ENCODE data around the gene CT47B1. TPM values are rescaled to one million over a fixed set of nuclear protein-coding genes. Genes with fewer than 3 reads are reported as not detected.
"Not testable (repeated sequence)": the region's sequence is repeated elsewhere in the genome, so short reads cannot be mapped to it uniquely, and the experiment has no call there.

CT47B1 gene
- polyA plus RNA-seq (ENCODE audit: insufficient read length) = not detected
- long read RNA-seq, donor 1 = 0 reads
- long read RNA-seq, donor 2 = 0 reads
- long read RNA-seq, donor 3 = 0 reads
- long read RNA-seq, donor 4 = 0 reads
- long read RNA-seq, donor 5 = 0 reads
- long read RNA-seq, donor 6 = 0 reads
- long read RNA-seq, donor 7 = 0 reads
- long read RNA-seq, donor 8 = 0 reads

- not testable (repeated sequence) for DNase-seq
Measured at GRCh38 chrX:120875766-120876165, at the start of gene CT47B1. Gene CT47B1 (minus strand): TSS chrX:120875866. CDS start chrX:120875670, 196 bp downstream.

DNA sequence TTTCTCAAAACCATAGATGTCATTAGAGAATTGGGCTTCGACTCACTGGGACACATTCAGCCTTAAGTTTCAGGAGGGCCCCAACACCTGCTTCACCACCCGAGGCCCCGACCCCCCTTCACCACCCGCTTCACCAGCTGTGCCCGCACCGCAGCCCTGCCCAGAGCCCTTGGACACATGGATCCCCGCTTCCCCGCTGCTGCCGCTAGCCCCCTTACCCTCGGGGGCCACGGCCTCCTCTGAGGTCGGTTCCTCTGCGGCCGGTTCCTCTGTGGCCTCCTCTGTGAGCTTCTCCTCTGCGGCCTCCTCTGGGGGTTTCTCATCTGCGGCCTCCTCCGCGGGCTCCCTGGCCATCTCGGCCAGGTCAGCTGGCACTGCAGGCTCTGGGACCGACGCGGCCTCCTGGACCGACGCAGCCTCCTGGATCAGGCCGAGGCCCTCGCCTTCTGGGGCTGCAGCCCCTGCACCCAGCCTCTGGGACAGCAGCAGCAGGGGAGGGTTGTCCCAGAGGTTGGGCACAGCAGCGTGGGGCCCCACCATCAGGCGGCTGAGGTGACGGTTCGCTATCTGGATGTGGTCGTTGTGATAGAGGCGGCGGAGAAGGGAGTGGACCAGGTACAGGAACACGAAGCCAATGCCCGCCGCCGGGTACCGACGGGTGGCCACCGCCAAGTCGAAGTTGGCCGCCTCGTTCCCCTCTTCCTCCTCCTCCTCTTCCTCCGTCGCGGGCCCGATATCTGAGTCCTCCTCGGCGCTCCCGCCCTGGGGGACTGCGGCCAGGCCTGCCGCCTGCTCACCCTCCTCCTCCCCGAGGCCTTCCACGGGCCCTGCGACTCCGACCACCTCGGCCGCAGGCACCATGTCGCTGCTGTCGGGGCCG lies 748 bp downstream of the CT47B1 start:
- no peak for DNase-seq

DNA sequence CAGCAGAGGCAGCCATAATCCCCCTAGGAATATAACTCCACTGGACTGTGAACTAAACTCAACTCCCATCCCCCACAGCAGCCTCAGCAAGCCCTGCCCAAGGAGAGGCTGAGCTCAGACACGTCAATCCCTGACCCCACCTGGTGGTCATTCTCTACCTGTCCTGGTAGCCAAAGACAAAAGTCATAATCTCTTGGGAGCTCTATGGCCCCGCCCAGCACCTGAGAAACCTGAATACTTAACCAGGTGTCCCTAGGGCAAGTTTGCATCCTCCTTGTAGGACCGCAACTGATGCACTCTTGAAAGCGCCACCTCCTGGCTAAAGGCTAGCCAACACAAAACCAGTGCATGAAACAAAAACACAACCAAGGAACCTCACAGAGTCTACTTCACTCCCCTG lies 18.4 kb downstream of the CT47B1 start:
- no peak for DNase-seq

GRCh38 chrX:120840827-120841226 lies 34.8 kb downstream of the CT47B1 start:
- DNase-seq = no peak

DNA sequence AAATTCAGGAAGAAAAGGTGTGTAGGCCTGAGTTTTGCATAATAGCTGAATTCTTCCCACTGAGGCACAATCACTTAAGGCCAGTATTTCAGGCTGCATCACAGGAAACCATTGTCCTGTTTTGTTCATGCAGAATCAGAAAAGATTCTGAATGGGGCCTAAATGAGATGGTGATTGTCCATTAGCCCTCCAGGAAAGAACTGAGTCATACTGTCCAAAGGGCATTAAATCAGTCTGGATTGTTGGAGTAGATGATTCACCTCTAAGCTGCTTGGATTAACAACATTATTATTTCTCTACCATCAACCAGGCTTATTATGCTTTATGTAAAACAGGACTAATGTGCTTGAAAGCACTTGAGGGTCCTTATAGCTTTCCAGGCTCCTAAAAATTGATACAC lies 36.2 kb downstream of the CT47B1 start:
- DNase-seq = no peak

GRCh38 chrX:120827213-120827612 lies 48.5 kb downstream of the CT47B1 start:
- not testable (repeated sequence) for DNase-seq

DNA sequence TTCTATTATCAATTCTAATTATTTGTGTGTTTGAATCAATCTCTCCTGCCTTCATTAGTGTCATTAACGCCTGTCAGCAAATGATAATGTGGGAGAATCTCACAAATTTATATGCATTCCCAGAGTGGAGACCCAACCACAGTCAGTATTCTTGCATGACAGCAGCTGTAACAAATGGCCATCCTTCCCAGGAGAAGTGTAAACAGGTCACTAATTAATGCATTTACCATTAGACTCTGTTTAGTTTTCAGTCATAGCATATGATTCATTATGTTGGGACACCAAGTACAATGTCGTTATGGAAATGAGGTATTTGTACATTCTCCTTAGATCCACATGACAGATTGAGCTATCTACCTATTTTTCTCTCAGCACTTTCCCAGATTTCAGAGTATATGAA lies 50.5 kb downstream of the CT47B1 start:
- DNase-seq = no peak

DNA sequence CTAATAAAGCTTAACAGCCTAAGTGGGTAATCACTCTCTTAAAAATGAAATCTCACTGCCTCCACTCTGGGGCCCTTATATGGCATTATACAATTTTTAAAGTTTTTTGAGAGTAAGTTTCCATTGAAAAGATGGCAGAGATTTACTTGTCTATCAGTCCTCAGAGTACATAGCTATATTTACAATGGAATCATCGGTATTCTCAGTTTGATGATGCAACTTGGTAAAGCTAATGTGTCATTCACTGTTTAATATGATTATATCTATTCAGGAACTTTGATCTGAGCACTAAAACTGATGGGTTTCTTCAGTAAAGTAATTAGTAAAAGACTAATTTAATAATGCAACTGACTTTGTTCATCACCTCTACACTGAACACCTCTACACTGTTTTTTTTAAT lies 51.6 kb downstream of the CT47B1 start:
- DNase-seq = no peak

DNA sequence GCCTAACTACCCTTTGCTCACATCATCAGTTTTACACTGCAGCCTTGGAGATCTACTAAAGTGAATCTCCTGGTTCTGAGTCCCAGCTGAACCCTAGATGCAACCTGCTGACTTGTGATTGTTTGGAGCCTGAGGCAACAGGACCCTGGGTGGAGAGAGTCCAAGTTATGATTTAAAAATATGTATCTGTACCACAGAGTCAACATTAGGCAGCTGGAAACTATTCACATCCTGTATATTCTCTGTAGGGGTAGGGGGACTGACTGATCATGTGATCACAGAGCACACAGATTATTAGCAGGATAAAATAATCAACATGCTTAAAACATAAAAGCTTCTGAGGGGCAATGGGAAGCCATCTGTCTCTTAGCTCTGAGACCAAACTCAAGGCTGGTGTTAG lies 52.1 kb downstream of the CT47B1 start:
- DNase-seq = no peak

Other genes with a start within 250 kb of the CT47B1 start
- gene C1GALT1C1, start 245.8 kb downstream of the CT47B1 start, polyA plus RNA-seq (ENCODE audit: insufficient read length) = 31.1 TPM
- gene CT47A11, start 61.3 kb upstream of the CT47B1 start, polyA plus RNA-seq (ENCODE audit: insufficient read length) = not detected
- not detected for gene CT47A10, start 66.2 kb upstream of the CT47B1 start, polyA plus RNA-seq (ENCODE audit: insufficient read length)
- gene CT47A9, start 71.0 kb upstream of the CT47B1 start, polyA plus RNA-seq (ENCODE audit: insufficient read length) = not detected
- gene CT47A8, start 75.9 kb upstream of the CT47B1 start, polyA plus RNA-seq (ENCODE audit: insufficient read length) = not detected
- not detected for gene CT47A7, start 80.7 kb upstream of the CT47B1 start, polyA plus RNA-seq (ENCODE audit: insufficient read length)
- not detected for gene CT47A6, start 85.6 kb upstream of the CT47B1 start, polyA plus RNA-seq (ENCODE audit: insufficient read length)
- gene CT47A5, start 90.5 kb upstream of the CT47B1 start, polyA plus RNA-seq (ENCODE audit: insufficient read length) = not detected
- gene CT47A4, start 95.3 kb upstream of the CT47B1 start, polyA plus RNA-seq (ENCODE audit: insufficient read length) = not detected
- gene CT47A3, start 100.2 kb upstream of the CT47B1 start, polyA plus RNA-seq (ENCODE audit: insufficient read length) = not detected
- gene CT47A2, start 105.1 kb upstream of the CT47B1 start, polyA plus RNA-seq (ENCODE audit: insufficient read length) = not detected
- not detected for gene CT47A1, start 109.9 kb upstream of the CT47B1 start, polyA plus RNA-seq (ENCODE audit: insufficient read length)
- 5.6 TPM for gene GLUD2, start 171.7 kb upstream of the CT47B1 start, polyA plus RNA-seq (ENCODE audit: insufficient read length)